ENCODE measurements around the gene TBC1D12. TPM values are rescaled to one million over a fixed set of nuclear protein-coding genes. Genes with fewer than 3 reads are reported as not detected.
"Not testable (repeated sequence)": the region's sequence is repeated elsewhere in the genome, so short reads cannot be mapped to it uniquely, and the experiment has no call there.

Gene TBC1D12
- total and polyA plus RNA-seq, 2 experiments from 2014 or later: 5.3 to 8.5 TPM

DNA sequence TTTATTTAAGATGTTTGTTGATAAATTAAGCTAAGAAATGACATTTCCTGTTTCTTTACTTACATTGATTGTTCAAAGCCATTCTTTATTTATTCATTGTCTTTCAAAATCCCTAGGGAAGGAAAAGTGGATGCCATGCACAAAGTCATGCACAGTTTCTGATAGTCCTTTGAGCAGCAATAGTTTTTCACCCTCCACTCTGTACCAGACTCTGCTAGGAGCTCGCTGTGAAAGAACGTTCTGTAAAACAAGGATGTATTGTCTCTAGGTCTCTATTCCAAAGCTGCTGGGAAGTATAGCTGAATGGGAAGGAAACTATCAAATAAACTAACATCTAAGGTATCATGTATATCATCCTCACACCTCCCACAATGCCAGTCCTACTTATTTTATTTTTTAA lies 31.8 kb upstream of the TBC1D12 start:
- no peaks in the 10 kb centered on the region for H3K27me3 ChIP-seq
- no peak overlapping the region for H3K27ac ChIP-seq
- H3K36me3 ChIP-seq: no peaks in the 10 kb centered on the region
- no peak for DNase-seq (ENCODE audit: low read depth in 1 of 2, low spot score in 1 of 2)
- no peak overlapping the region for H3K4me3 ChIP-seq
- H3K4me1 ChIP-seq (ENCODE audit: low read depth): no peaks in the 10 kb centered on the region
- no peaks in the 10 kb centered on the region for H3K9me3 ChIP-seq (ENCODE audit: low read depth)
- TF ChIP-seq, protein P1, sequence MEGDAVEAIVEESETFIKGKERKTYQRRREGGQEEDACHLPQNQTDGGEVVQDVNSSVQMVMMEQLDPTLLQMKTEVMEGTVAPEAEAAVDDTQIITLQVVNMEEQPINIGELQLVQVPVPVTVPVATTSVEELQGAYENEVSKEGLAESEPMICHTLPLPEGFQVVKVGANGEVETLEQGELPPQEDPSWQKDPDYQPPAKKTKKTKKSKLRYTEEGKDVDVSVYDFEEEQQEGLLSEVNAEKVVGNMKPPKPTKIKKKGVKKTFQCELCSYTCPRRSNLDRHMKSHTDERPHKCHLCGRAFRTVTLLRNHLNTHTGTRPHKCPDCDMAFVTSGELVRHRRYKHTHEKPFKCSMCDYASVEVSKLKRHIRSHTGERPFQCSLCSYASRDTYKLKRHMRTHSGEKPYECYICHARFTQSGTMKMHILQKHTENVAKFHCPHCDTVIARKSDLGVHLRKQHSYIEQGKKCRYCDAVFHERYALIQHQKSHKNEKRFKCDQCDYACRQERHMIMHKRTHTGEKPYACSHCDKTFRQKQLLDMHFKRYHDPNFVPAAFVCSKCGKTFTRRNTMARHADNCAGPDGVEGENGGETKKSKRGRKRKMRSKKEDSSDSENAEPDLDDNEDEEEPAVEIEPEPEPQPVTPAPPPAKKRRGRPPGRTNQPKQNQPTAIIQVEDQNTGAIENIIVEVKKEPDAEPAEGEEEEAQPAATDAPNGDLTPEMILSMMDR (IDR thresholded peaks at IDR 0.05; ENCODE audit: low read depth, low read length): no peak

DNA sequence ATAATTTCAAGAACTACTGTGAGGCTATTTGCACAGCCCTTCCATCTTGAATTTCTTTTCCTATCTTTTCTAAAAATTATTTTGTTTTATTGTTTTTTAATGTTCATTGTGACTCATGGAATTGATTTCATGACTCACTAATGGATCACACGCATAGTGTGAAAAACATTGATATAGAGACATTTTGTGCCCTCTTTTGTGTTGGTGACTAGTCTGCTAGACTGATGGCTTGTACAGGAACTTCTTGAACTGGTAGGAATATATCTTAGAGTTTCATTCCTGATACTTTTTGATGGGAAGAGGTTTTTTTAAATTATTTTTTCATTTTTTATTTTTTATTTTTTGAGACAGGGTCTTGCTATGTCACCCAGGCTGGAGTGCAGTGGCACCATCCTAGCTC lies 27.0 kb upstream of the TBC1D12 start:
- TF ChIP-seq, protein P1 (IDR thresholded peaks at IDR 0.05; ENCODE audit: low read depth, low read length): no peak
- no peaks in the 10 kb centered on the region for H3K36me3 ChIP-seq
- no peak overlapping the region for H3K4me3 ChIP-seq
- DNase-seq (ENCODE audit: low read depth in 1 of 2, low spot score in 1 of 2): no peak
- H3K27me3 ChIP-seq: no peaks in the 10 kb centered on the region
- no peaks in the 10 kb centered on the region for H3K9me3 ChIP-seq (ENCODE audit: low read depth)
- no peak overlapping the region for H3K27ac ChIP-seq
- no peaks in the 10 kb centered on the region for H3K4me1 ChIP-seq (ENCODE audit: low read depth)

DNA sequence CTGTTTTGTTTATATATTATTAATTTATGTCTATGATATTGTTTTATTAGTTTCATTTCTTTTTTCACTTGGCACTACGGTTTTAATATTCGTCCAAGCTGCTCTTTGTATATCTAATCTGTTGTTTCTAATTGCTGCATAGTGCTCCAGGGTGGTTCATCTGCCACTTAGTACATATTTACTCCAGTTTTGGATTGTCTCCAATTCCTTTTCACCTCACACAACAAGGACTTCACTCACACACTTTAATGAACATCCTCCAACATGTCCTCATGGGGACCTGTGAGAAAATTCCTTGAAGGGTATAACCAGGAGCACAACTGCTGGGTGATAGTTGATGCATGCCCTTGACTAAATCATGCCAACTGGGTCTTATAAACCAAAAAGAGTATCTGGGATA lies 25.5 kb upstream of the TBC1D12 start:
- Histone ChIP-seq H3K36me3 (no peaks in the 10 kb centered on the region), H3K4me3 (no peak overlapping the region), H3K9me3 (ENCODE audit: low read depth) (no peaks in the 10 kb centered on the region), H3K4me1 (ENCODE audit: low read depth) (no peaks in the 10 kb centered on the region), H3K27me3 (no peaks in the 10 kb centered on the region), H3K27ac (no peak overlapping the region)
- no peak for DNase-seq (ENCODE audit: low read depth in 1 of 2, low spot score in 1 of 2)
- TF ChIP-seq, protein P1 (IDR thresholded peaks at IDR 0.05; ENCODE audit: low read depth, low read length): no peak

DNA sequence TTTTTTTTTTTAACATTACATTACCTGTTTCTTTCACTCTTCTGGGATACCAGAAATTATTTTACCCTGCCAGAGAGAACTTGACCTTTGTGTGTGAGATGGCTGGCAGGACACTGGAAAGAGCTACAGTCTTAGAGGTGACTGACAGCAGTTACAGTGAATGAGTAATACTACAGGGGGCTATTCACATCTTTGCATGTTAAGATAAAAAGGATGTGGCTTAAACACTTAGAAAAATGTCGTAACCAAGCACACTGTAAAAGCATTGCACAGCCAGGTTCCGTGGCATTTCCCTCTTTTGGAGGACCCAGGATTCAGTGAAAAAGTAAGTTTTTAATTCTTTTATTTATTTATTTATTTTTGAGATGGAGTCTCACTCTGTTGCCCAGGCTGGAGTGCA lies 18.8 kb upstream of the TBC1D12 start:
- TF ChIP-seq, protein P1 (IDR thresholded peaks at IDR 0.05; ENCODE audit: low read depth, low read length): no peak
- Histone ChIP-seq H3K27me3 (no peaks in the 10 kb centered on the region), H3K9me3 (ENCODE audit: low read depth) (no peaks in the 10 kb centered on the region), H3K4me3 (no peak overlapping the region), H3K4me1 (ENCODE audit: low read depth) (no peaks in the 10 kb centered on the region), H3K36me3 (no peaks in the 10 kb centered on the region), H3K27ac (no peak overlapping the region)
- no peak for DNase-seq (ENCODE audit: low read depth in 1 of 2, low spot score in 1 of 2)

DNA sequence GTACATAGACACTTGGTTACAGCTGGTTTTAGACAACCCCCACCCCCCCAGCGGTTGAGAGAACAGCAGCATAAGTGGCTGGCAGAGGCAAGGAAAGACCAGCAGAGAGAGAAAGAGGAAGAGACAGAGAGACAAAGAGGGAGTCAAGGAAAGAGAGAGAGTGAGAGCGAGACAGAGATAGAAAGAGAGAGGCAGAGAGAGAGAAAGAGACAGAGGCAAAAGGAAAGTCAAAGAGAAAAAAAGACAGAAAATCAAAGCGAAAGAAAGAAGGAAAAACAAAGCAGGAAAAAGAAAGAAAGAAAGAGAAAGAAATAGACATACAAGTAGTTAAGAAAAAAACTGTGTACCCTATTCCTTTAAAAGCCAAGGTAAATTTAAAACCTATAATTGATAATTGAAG lies 16.6 kb upstream of the TBC1D12 start:
- not testable (repeated sequence) for H3K36me3 ChIP-seq; H3K4me1 ChIP-seq (ENCODE audit: low read depth); H3K27ac ChIP-seq; H3K27me3 ChIP-seq; H3K4me3 ChIP-seq; DNase-seq (ENCODE audit: low read depth in 1 of 2, low spot score in 1 of 2); H3K9me3 ChIP-seq (ENCODE audit: low read depth)

DNA sequence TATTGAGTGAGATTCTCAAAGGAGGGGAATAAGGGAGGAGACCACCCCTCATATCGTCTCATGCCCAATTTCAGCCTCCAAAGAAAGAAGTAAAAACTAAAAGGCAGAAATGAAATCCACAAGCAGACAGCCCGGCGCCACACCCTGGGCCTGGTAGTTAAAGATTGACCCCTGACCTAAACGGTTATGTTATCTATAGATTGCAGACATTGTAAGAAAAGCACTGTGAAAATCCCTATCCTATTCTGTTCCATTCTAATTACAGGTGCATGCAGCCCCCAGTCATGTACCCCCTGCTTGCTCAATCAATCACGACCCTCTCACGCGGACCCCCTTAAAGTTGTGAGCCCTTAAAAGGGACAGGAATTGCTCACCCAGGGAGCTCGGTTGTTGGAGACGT lies 10.2 kb upstream of the TBC1D12 start:
- not testable (repeated sequence) for H3K36me3 ChIP-seq; H3K9me3 ChIP-seq (ENCODE audit: low read depth); DNase-seq (ENCODE audit: low read depth in 1 of 2, low spot score in 1 of 2); H3K27me3 ChIP-seq; H3K4me3 ChIP-seq; H3K4me1 ChIP-seq (ENCODE audit: low read depth); H3K27ac ChIP-seq

All from cardiac muscle cell (in vitro differentiated cells and primary cell).